Omental fat pad (tissue), 4 donors: ENCODE data around the gene ZNF277. TPM values are rescaled to one million over a fixed set of nuclear protein-coding genes. Genes with fewer than 3 reads are reported as not detected.
A peak's percentile ranks its signal among the peaks of the same experiment; 100 is the strongest.

Source experiments
- ATAC-seq: fragments of 150-250 bp; one replicate; pipeline ENCODE4 v1.9.1; 2016; ENCODE audit warnings: mild to moderate bottlenecking, moderate library complexity; ENCODE audit not compliant: low FRiP score
- DNase-seq: peaks from one replicate; pipeline ENCODE4 v3.0.0-alpha.2; 2019; ENCODE audit warnings: low spot score
- CTCF ChIP-seq, 3 donors: fragments of 450-650 bp; IDR thresholded peaks; one replicate each; pipeline ENCODE4 v1.5.1; 2016 to 2017; ENCODE audit warnings: antibody characterized with exemption in 3 of 3, mild to moderate bottlenecking in 3 of 3, moderate library complexity in 2 of 3
- total RNA-seq, 4 donors: library from RNA; depleted of rRNA; stranded (reverse); fragments of >200 nt; gene quantifications; one replicate each; pipeline ENCODE4 v1.1.0, GENCODE V29; 2016

Gene ZNF277
- total RNA-seq, 4 donors from 2014 or later = 15.9 to 24.9 (median 19.3) TPM

GRCh38 chr7:112201411-112201810, 5.1 kb upstream of the ZNF277 start:
- DNase-seq (no peak), ATAC-seq (no peak)
- no peak for TF ChIP-seq CTCF (IDR thresholded peaks at IDR 0.05)

GRCh38 chr7:112201839-112202238, 4.7 kb upstream of the ZNF277 start:
- ATAC-seq (no peak), DNase-seq (no peak)
- no peak for TF ChIP-seq CTCF (IDR thresholded peaks at IDR 0.05)

- TF ChIP-seq CTCF (IDR thresholded peaks at IDR 0.05) = no peak
- DNase-seq (peak; percentile 45), ATAC-seq (no peak)
Observed at GRCh38 chr7:112202816-112203215, 3.7 kb upstream of the ZNF277 start.

- no peak for DNase-seq
- no peak for TF ChIP-seq CTCF (IDR thresholded peaks at IDR 0.05)
- ATAC-seq = no peak
Observed at GRCh38 chr7:112203365-112203739, 3.1 kb upstream of the ZNF277 start.

- DNase-seq = no peak
- no peak for ATAC-seq
- TF ChIP-seq CTCF (IDR thresholded peaks at IDR 0.05) = no peak
Observed at GRCh38 chr7:112204499-112205342, 1.8 kb upstream of the ZNF277 start.

GRCh38 chr7:112205343-112206237, 905 bp upstream of the ZNF277 start:
- TF ChIP-seq CTCF (IDR thresholded peaks at IDR 0.05) = no peak
- ATAC-seq (peak; percentile 30), DNase-seq (no peak)
